ENCODE results near the gene FASTKD1. TPM values are rescaled to one million over a fixed set of nuclear protein-coding genes. Genes with fewer than 3 reads are reported as not detected.

FASTKD1 gene
- total and polyA plus RNA-seq, 10 of the 15 experiments (the other 5 are each of a cell fraction or from before 2014, with no cell fraction given) = 45.6 to 76.1 (median 63.4) TPM

GRCh38 chr2:169565686-169566085 is 8.0 kb downstream of the FASTKD1 start:
- DNase-seq (ENCODE audit: low read depth, low spot score) (no peak), FAIRE-seq (peak; percentile 18), ATAC-seq (no peak)
- Histone ChIP-seq H3K4me2 (ENCODE audit: control insufficient read depth, insufficient read depth) (no peak overlapping the region), H2AFZ (ENCODE audit: control insufficient read depth, low read depth, low read length) (no peak overlapping the region), H3K36me3 (ENCODE audit: control insufficient read depth in 2 of 2, insufficient read depth in 2 of 2, low read length in 1 of 2) (peaks cover 0 to 10% of the 10 kb centered on the region in 2 experiments; a peak in 2 of 4 replicates), H3K79me2 (ENCODE audit: control insufficient read depth, insufficient read depth, low read length) (peaks cover 16% of the 10 kb centered on the region), H3K27me3 (replicated peaks in 1 of 2; ENCODE audit: control insufficient read depth in 2 of 2, insufficient read depth in 2 of 2, low read length in 1 of 2) (no peaks in the 10 kb centered on the region), H4K20me1 (ENCODE audit: control insufficient read depth, insufficient read depth) (no peaks in the 10 kb centered on the region), H3K4me3 (no peak overlapping the region), H3K9ac (ENCODE audit: control insufficient read depth, insufficient read depth, low read length) (no peak overlapping the region), H3K4me1 (ENCODE audit: control insufficient read depth, insufficient read depth, low read length) (no peaks in the 10 kb centered on the region), H3K27ac (ENCODE audit: control insufficient read depth, insufficient read depth) (no peak overlapping the region), H3K9me3 (replicated peaks; ENCODE audit: control insufficient read depth, insufficient read depth, low read length) (peaks cover 2% of the 10 kb centered on the region; the same call in 2 of the 3 replicates)
- SMC1A ChIA-PET (ENCODE audit: uncharacterized antibody, unreplicated experiment) = interaction anchor here (1.4 kb wide), 1 partner anchor 8 kb away, joined by 3 read pairs; no protein-coding TSS in a partner anchor
- WGBS (ENCODE audit: insufficient coverage, insufficient replicate concordance, low lambda C conversion rate, missing lambda C conversion rate) = 100% methylated on average over 1 of the region's 1 CpG
- RAD21 ChIA-PET (ENCODE audit: unreplicated experiment) = no interaction called here
- BruUV-seq (replicated peaks) = no TSS peak
- POLR2A ChIA-PET = interaction anchor here (0.5 to 1.4 kb wide), 4 partner anchors 20 to 235 kb away, joined by 3 to 6 read pairs (median 4); no protein-coding TSS in a partner anchor
- in situ Hi-C loops (cut with MboI) = no loop called here
- intact Hi-C loops (cut with micrococcal nuclease; ENCODE audit: unreplicated experiment) = no loop called here
- CTCF ChIA-PET = no interaction called here
- no peak for TF ChIP-seq BCL11A (IDR thresholded peaks at IDR 0.05; ENCODE audit: low read depth, low read length)
- no peak for TF ChIP-seq ZNF592 (IDR thresholded peaks at IDR 0.05)

Data from GM12878 (cell line).